Measurements from ENCODE around the gene NPIPA1.
"Not testable (repeated sequence)": the region's sequence is repeated elsewhere in the genome, so short reads cannot be mapped to it uniquely, and the experiment has no call there.

GRCh38 chr16:14898162-14898561 lies 39.1 kb upstream of the NPIPA1 start:
- TF ChIP-seq EZH2 (conservative IDR thresholded peaks at IDR 0.05; ENCODE audit: low read depth, low read length); POGZ (CRISPR knock-in tag; IDR thresholded peaks at IDR 0.05); RBAK (CRISPR knock-in tag; IDR thresholded peaks at IDR 0.05); NFRKB (IDR thresholded peaks at IDR 0.05); ZNF547 (CRISPR knock-in tag; IDR thresholded peaks at IDR 0.05); CTCF (CRISPR knock-in tag; IDR thresholded peaks at IDR 0.05); PBX2 (CRISPR knock-in tag; IDR thresholded peaks at IDR 0.05); CHD2 (IDR thresholded peaks at IDR 0.05; ENCODE audit: low read depth, low read length); ZNF235 (CRISPR knock-in tag; IDR thresholded peaks at IDR 0.05; ENCODE audit: borderline replicate concordance); ZNF530 (CRISPR knock-in tag; IDR thresholded peaks at IDR 0.05; ENCODE audit: low read depth); JUNB (CRISPR knock-in tag; IDR thresholded peaks at IDR 0.05; ENCODE audit: borderline replicate concordance): not testable (repeated sequence)
